Sigmoid colon (tissue), 4 donors: ENCODE data around the gene LTK.

Experiments used
- CTCF ChIP-seq, 4 experiments: fragments of 450-650 bp in 3 of 4; fragments of 200-600 bp in 1 of 4; IDR thresholded peaks; one replicate each; pipeline ENCODE4 v1.5.1; 2016 to 2019; ENCODE audit warnings: antibody characterized with exemption in 4 of 4, mild to moderate bottlenecking in 3 of 4, moderate library complexity in 2 of 4
- POLR2AphosphoS5 ChIP-seq, 4 donors: sonication (generic); formaldehyde crosslinking; IDR thresholded peaks; one replicate each; pipeline ENCODE4 v1.6.1; 2017; ENCODE audit warnings: antibody characterized with exemption in 4 of 4

DNA sequence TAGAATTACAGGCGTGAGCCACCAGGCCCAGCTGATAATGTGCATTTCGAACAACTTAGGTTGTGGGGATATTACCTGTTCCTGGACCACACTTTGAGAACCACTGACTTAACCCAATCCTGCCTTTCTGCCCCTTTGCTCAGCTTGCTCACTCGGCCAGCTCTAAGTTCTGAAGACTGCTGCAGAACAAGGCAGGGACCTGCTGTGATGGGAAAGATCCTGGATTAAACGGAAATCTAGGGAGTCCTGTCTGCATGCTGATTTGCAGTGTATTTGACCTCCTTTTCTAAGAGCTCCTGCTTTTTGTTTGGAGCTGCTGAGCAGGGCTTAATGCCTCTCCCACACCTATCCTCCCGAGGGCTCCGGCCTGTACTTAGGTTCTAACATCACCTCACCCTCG lies 2.9 kb downstream of the LTK start:
- TF ChIP-seq POLR2AphosphoS5 (IDR thresholded peaks at IDR 0.05) (no peak), CTCF (IDR thresholded peaks at IDR 0.05) (no peak)
